HL-60/S4 treated with retinoic acid at 250 ng/mL for 4 days and 3 days (cell line): ENCODE results near the gene CLTA.

Experiments used
- in situ Hi-C: fragments of 300-500 bp; cut with MboI; formaldehyde crosslinking; loops from 2 replicates; pipeline ENCODE4 v1.7.0; 2022; ENCODE audit warnings: low sequenced_read_pairs

The CLTA gene

DNA sequence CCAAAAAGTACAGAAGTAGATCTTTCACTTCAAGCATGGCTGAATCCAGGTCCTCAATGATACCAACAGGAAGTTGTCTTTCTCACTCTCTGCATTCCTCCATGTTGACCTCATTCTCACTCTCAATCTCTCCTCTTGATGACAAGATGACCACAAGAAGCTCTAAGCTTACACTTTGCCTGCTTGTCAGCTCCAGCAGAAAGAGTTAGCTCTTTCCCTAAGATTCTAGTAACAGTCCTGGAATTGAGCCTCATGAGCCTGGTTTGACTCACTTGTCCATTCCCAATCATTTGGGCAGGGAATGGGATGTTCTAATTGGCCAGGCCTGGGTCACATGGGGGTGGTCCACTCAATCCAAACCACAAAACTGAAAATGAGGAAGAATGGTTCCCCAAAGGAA is 3.3 kb upstream of the CLTA start:
- in situ Hi-C loops = no loop called here

DNA sequence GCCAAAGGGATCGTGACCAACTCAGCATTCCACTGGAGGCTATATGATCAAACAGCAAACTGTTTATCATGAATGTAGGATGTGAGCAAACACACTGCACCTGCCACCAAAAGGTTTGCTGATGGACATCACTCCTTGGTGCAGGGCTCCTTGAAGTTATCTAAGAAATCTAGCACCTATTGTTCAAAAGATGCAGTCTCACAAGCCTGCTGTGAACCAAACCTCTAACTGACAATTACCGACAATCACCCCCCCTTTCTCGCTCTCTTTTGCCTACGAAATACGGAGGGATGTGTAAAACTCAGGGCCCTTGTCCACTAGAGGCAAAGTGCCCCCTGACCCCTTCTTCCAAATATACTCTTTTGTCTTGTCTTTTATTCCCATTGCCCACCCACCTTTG is 2.5 kb upstream of the CLTA start:
- in situ Hi-C loops = no loop called here

DNA sequence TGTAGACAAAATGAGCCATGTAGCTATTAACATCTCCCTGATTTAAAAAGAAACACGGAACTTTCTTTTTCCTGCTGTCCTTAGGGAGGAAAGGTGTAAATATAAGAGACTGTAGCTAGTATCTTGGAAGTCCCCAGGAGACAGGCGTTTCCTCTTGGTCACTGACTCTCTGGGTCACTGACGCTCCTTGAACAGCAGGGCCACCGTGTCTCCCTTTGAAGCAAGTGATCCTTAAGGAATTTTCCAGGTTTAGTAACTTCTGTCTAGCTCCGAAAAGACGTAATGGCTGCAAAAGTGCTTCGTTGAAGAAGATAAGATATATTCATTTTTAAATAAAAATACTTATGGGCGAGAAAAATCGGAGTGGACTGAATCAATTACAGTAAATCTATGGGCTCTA is 745 bp upstream of the CLTA start:
- in situ Hi-C loops = no loop called here

DNA sequence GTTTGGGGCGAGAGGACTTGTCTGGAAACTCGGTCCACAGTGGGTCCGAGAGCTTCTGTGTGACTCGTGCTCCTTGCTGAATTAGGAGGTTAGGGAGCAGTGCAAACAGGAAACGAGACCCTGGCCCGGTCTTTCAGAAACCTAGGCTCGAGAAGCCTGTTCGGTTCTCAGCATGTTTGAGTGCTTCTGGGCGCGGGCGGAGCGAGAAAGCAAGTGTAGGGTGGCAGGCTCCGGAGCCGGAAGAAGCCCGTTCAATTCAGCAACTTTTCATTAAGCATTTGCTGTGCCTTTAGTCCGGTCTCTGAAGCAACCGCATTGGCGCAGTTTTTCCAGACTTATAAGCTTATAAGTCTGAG is 547 bp downstream of the CLTA start:
- in situ Hi-C loops = no loop called here

DNA sequence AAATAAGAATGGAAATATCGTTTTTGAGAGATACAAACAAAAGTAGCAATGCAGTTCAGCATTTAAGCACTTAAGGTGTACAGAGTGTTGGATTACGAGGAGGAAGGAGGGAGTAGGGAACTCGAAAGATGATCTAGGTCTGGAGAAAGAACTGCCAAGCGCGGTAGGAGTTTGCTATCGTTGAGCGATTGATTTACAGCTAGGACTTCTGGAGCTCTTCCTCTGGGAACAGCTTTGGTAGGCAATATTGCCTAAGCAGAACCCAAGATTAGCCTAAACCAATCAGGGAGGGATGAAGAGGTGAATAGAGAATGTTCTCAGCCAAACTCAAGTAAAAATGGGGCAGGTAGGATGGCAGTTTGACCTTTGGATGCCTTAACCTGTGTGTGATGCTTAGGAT is 965 bp downstream of the CLTA start:
- in situ Hi-C loops = no loop called here

DNA sequence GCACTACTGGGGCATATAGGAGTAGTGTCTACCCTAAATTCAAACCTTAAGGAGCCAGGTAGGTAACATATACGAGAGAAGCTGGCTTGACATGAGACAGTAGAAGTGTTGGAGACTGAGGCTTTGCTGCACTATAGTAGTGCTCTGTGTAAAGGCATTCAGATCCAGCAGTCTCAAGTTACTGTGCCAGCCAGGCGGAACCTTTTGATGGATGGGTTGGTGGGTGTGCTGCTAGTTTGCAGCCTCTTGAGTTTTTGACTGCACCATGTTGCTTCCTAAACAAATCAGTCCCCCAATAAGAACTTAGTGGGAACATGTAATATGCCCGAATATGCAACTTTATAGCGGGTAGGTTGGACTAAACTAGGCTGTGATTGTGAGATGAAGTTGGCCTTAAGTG is 1.5 kb downstream of the CLTA start:
- in situ Hi-C loops = no loop called here

DNA sequence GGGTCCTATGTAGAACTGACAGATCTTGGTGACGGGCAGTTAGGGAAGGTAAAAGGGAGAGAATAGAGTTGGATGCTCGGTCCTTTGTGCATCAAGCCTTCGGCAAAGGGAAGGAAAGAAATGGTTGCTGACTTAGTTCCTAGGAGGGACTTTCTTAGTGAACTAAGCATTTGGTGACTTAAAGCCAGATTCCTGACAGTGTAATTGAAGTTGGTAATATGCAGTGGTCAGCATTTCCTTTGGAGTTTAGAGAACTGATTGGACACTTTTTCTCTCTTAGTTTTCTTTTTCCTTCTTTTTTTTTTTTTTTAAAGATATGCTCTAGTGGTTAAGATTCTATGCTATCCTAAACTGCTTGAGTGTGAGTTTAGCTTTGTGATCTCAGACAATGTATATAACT is 2.3 kb downstream of the CLTA start:
- in situ Hi-C loops = no loop called here

DNA sequence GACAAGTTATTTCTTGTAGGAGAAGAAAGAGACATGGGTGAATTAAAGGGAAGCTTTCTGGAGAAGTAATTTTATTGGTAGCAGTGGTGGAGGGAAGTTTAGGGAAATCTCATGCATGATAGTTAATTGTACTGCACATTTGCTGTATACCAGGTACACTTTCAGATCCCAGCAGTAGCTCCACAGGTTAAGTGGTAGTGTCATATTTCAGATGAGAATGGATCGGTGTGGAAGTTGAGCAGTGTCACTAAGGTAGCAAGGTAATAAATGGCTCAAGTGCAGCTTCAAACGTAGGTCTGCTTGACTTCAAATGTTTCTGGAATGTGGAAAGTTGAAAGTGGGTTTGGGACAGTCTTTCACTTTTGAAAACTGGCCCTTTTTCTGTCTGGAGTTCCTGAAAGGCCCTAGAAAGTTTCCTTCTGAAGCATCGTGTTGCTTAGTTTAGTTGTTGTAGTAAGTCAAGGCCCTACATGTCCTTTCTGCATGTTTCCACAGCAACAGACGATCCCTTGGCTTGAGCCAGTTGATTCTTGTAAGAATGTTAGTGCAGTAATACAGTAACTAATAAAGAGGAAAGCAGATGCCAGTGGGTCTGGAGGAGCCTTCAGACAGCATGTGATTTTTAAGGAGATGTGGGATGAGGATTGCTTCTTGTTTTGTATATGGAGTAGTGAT is 3.7 kb downstream of the CLTA start:
- in situ Hi-C loops = no loop called here

DNA sequence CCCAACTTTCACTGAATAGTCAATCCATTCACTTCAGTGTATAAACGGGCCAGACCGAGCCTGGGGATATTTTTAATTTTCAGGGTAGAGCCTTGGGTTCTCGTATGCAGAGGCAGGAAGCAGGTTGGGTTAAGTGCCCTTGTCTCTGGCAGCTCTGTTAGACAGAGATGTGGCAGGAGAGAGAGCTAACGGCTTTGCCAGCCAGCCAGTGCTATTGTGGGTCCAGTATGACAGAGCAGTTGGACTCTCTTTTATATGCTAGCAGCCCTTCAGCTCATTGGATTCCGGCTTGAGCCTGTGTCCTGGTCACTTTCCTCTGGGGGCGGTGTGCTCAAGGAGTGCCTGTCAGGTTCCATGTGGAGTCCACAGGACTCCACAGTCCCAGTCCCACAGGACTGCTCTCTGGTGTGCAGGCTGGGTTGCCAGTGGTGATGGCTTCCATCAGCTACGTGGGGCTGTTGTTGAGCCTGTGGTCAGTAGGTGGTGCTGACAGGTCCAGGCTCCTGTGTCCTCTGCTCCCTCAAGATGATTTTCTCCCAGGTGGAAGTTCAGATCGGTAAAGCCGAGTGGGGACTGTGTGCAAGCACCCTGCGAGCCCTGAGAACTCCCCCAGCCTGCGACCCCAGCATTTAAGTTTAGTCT is 14.3 kb downstream of the CLTA start:
- in situ Hi-C loops = no loop called here

DNA sequence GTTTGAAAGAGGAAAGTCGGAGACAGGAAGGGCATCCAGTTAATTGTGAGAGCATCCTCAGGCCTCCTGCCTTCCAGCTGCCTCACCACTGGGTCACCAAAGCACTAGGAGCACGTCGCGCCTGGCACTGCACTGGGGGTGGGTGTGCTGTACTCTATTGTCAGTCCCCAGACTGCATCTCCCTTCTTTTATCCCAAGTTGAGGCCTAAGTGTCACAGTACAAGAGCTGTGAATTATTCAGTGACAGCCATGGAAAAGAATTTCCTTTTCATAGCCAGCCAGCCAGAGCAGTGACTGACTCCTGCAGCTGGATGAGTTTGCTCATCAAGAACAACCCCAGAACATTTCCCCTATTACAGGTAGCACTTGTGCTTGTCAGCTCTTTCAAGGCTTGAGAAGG is 16.3 kb downstream of the CLTA start:
- in situ Hi-C loops = no loop called here

DNA sequence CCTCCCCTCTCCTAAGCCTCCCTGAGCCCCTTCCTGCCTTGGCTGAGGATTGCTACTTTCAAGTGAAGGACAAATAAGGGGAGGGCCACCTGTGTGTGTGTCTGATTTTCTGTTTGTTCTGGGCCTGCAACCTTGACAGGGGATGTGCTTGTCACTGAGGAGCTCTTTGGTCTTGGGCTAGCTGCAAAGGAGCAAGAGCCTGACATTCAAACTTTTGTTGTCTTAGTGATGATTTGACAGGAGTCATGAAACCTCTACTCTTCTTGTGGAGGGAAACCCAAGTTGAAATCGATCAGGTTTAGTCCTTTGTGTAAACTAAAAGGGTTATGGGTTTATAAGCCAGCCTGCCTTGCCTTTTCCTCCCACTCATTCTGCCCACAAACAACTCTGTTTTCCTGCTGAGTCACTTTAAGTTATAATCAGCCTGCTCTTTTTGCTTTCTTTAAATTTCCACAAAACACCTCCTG is 16.9 kb downstream of the CLTA start:
- in situ Hi-C loops = no loop called here

DNA sequence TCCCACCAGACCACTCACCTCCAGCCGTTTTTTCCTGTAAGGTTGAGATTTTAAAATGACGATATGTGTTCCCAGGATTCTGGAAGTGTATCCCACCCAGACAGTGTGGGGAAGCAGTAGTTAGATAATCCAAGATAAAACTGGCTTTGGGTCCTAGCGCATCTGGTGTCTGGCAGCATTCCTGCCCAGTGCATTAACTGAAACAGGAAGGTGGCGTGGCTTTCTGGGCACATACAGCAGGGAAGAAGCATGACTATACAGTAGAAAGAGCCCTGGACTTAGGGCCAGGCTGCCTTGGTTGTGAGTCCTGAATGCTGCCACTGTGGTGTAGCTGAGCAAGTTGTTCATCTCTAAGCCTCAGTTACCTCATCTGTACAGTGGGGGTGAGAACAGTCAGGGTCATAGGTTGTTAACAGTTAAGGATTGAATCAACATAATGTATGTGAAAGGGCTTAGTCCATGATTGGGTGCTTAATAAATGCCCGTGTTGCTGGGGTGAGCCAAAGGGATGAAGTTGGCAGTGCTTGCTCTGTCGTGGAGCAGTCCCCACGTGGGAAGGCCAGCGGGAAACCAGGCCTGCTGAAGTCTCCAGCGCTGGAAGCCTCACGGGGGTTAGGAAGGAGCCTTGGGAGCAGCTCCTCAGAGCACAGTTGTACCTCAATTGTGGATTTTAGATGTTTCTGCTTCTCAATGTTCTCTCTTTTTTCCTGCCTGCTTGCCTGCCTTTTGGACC is 18.0 kb downstream of the CLTA start:
- in situ Hi-C loops = no loop called here

DNA sequence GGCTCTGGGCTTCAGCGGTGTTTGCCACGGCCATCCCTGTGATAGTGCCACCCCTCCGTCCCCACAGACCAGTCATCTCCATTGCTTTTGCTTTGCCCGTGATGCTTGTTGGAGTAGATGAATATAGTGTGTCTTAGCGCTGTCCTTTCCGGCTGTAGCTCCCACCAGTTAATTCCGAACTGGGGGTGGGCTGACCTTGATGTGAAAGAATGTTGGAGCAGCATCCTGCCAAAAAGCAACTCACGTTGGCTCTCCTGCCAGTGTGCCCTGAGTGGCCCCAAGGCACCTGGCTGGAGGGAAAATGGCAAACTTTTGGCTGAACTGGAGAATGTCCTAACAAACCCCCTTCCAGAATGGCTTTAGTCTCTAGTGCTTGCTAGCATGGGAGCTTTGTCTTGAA is 20.0 kb downstream of the CLTA start:
- in situ Hi-C loops = loop anchor here (10.0 kb wide), 1 partner anchor 64 kb away; no protein-coding TSS in a partner anchor

DNA sequence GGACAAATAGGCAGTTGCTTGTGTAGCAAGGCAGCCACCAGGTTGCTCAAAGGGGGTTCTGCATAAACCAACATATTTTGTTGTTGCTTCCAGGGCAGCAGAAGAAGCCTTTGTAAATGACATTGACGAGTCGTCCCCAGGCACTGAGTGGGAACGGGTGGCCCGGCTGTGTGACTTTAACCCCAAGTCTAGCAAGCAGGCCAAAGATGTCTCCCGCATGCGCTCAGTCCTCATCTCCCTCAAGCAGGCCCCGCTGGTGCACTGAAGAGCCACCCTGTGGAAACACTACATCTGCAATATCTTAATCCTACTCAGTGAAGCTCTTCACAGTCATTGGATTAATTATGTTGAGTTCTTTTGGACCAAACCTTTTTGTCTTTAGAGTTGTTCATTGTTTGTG is 20.8 kb downstream of the CLTA start:
- in situ Hi-C loops = loop anchor here (10.0 kb wide), 1 partner anchor 63 kb away; no protein-coding TSS in a partner anchor

DNA sequence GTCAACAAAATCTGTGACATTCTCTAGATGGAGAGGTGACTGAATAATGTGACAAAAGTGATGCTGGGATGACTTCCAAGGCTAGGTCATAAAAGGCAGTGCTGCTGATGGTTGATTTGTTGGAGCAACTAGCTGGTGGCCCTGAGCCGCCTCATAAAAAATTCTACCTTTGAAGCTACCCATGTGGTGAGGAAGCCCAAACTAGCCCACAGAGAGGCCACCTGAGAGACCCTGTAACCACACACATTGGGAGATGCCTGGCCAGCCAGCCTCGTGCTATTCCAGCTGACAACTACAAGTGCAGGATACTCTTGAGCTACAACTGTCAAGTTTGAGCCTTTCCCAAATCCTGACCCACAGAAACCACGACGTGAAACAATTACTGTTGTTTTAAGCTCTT is 22.7 kb downstream of the CLTA start:
- in situ Hi-C loops = loop anchor here (10.0 kb wide), 1 partner anchor 61 kb away; no protein-coding TSS in a partner anchor

DNA sequence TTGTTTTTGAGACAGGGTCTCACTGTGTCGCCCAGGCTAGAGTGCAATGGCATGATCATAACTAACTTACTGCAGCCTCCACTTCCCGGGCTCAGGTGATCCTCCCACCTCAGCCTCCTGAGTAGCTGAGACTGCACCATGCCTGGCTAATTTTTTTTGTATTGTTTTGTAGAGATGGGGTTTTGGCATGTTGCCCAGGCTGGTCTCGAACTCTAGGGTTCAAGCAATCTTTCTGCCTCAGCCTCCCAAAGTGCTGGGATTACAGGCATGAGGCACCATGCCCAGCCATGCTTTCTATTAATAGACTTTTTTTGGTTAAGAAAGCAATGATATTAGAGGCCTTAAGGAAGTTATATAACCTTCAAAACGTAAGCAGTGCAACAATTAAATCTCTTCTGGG is 23.3 kb downstream of the CLTA start:
- in situ Hi-C loops = loop anchor here (10.0 kb wide), 1 partner anchor 61 kb away; no protein-coding TSS in a partner anchor

DNA sequence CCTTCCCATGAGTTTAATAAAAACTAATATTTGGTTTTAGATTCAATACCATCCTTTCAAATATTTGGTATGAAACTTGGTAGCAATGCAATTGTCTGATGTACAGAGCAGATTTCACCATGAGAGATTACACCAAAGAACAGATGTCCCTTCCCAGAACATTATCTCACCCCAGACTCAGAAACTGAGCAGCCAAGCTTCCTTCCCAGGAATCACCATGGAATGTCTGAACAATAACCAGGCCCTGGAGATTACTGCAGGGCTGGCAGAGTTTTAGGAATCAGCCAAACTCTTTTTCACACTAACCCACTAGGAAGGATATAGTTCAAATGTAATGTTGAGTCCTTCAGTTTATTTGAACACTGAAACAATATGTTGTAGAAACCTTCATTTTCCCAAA is 23.9 kb downstream of the CLTA start:
- in situ Hi-C loops = loop anchor here (10.0 kb wide), 1 partner anchor 60 kb away; no protein-coding TSS in a partner anchor

DNA sequence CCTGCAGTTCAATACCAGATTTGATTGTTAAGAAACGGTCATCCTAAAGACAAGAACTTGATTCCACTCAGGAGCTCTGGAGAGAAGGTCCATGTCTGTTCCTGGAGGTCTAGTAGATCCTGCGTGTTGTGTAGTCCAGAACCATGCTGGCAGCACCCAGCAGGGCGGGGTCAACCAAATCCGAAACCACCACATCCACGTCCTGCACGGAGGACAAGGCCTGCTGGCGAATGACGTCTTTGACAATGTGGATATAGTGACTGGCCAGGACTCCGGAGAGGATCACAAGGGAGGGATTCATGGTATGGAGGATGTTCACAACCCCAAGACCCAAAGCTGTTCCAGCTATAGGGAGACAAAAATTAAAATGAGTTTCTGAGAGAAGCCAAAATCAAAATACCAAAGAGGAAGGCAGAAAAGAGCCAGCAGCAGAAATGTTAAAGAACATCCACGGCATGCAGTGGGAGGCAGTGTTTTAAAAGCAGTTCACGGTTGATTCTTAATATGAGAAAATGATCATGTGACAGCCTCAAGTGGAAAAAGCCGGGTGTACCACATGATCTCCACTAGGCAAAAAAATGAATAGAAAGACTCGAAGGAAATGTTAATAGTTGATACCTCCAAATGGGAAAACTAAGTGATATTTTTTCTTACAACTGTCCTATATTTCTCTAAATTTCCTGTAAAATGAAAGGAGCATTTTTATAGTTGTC is 26.7 kb downstream of the CLTA start:
- in situ Hi-C loops = loop anchor here (10.0 kb wide), 1 partner anchor 57 kb away; no protein-coding TSS in a partner anchor

DNA sequence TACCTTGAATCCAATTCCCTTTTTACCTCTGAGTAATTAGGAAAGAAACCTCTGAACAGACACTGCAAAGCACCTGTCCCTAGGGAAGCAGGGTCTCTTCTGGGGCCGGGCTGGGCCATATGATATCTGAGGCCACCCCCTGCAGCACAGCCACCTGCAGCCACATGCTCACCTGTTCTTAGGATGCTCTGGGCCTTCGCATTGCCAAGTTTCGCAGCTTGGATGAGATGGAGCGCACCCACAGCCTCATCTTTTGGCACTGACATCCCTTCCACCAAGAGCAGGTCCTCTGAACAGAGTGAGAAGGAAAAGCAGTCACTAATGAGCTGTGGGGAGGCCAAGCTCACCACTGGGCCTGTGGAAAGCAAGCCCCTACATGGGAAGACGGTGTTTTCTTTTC is 27.3 kb downstream of the CLTA start:
- in situ Hi-C loops = loop anchor here (10.0 kb wide), 1 partner anchor 57 kb away; no protein-coding TSS in a partner anchor

DNA sequence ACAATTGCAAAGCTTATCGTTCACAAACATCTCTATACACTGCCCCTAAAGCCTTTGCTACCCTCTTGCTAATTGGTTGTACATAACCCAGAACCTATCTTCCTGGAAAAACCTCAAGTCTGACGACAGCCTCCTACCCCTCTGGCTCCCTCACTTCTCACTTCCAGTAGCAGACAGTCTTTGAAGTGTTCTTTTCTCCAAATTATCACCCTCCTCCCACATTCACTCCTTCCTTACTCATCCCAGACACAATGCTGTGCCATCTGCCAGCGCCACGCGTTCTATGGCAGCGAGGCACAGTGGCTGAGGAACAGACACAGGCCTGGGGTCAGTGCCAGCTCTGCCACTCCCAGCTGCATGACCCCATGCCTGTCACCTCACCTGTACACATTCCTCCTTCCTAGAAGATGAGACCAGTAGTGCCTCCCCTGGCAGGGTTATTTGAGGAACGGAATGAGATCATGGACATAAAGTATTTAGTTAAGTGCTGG is 27.7 kb downstream of the CLTA start:
- in situ Hi-C loops = loop anchor here (10.0 kb wide), 1 partner anchor 56 kb away; no protein-coding TSS in a partner anchor

DNA sequence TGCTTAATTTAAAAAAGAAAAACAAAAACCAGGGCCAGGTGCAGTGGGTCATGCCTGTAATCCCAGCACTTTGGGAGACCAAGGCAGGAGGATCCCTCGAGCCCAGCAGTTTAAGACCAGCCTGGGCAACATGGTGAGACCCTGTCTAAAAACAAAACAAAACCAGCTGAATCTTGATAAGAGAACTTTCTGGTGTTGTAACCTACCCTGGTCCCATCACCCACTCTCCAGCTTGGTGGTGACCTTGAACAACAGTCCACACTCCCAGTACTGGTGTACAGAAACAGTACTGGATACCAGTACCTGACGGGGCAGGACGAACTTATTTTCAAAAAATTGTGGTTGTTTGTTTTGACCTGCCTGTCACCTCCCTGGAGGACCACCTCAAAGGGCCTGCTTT is 30.9 kb downstream of the CLTA start:
- in situ Hi-C loops = no loop called here
